Lung (tissue), 12 donors: ENCODE measurements around the gene AGPAT3. TPM values are rescaled to one million over a fixed set of nuclear protein-coding genes. Genes with fewer than 3 reads are reported as not detected.

ENCODE experiments used
- ATAC-seq: fragments of 200-7000 bp; cut with Tn5 transposase; one replicate; pipeline ENCODE4 v1.9.1; 2020; ENCODE audit warnings: moderate number of reproducible peaks; ENCODE audit not compliant: insufficient read depth, low FRiP score
- DNase-seq, 3 donors: peaks; one replicate each; pipeline ENCODE4 v3.0.0-alpha.2; 2013 to 2017
- H3K27ac ChIP-seq, 2 donors: one replicate each; pipeline ENCODE4 v1.5.1; 2013; ENCODE audit warnings: mild to moderate bottlenecking in 2 of 2, moderate library complexity in 2 of 2, control low read depth in 1 of 2, inconsistent platforms in 1 of 2, low read depth in 1 of 2, low read length in 1 of 2
- H3K27me3 ChIP-seq, 3 donors: one replicate each; pipeline ENCODE4 v1.5.1; 2013; ENCODE audit warnings: low read length in 2 of 3; ENCODE audit not compliant: control insufficient read depth in 3 of 3, insufficient read depth in 3 of 3
- H3K36me3 ChIP-seq, 4 donors: one replicate each; pipeline ENCODE4 v1.5.1; 2013; ENCODE audit warnings: low read length in 4 of 4, mild to moderate bottlenecking in 1 of 4, moderate library complexity in 1 of 4; ENCODE audit not compliant: control insufficient read depth in 4 of 4, insufficient read depth in 4 of 4
- H3K4me1 ChIP-seq, 5 donors: one replicate each; pipeline ENCODE4 v1.5.1; 2013; ENCODE audit warnings: low read length in 5 of 5, mild to moderate bottlenecking in 2 of 5, moderate library complexity in 1 of 5; ENCODE audit not compliant: control insufficient read depth in 5 of 5, insufficient read depth in 5 of 5
- H3K4me3 ChIP-seq: one replicate; pipeline ENCODE4 v1.5.1; 2013; ENCODE audit warnings: mild to moderate bottlenecking, control low read depth, moderate library complexity
- H3K9ac ChIP-seq, 2 donors: one replicate each; pipeline ENCODE4 v1.5.1; 2013; ENCODE audit warnings: low read length in 2 of 2, control low read depth in 1 of 2; ENCODE audit not compliant: insufficient read depth in 1 of 2
- H3K9me3 ChIP-seq, 4 donors: one replicate each; pipeline ENCODE4 v1.5.1; 2013; ENCODE audit warnings: low read length in 3 of 4, mild to moderate bottlenecking in 1 of 4, moderate library complexity in 1 of 4; ENCODE audit not compliant: control insufficient read depth in 4 of 4, insufficient read depth in 3 of 4
- WGBS, 2 donors: extraction: QIAGEN DNeasy Blood & Tissue Kit; methylation state at CpG; one replicate each; pipeline ENCODE4 v1.1.7; 2013; 5-methylcytosine and 5-hydroxymethylcytosine counted together
- polyA plus RNA-seq, 2 donors: library from polyadenylated mRNA; stranded (reverse); fragments of 200-250 nt; gene quantifications; one replicate each; pipeline ENCODE4 v1.2.1, GENCODE V29; 2013
- total RNA-seq, 2 donors: library from RNA; depleted of rRNA in 1 of 2; stranded (reverse); fragments of >200 nt in 1 of 2; gene quantifications; one replicate each; pipeline ENCODE4 v1.2.1, GENCODE V29; 2014 to 2021
- TF ChIP-seq, protein P1 (sequence below): IDR thresholded peaks from 2 replicates; pipeline ENCODE4 v1.5.1; 2012; ENCODE audit warnings: mild to moderate bottlenecking; ENCODE audit errors: control extremely low read depth, extremely low read depth
- donor health status: control.
- donor health status: control.
- donor health status: Bipolar disorder and iron deficiency.
- donor health status: healthy.
- donor health status: DM: yes; HTN: yes; CAD: no.

The AGPAT3 gene
- total and polyA plus RNA-seq, 4 donors, result 29.4 to 120 (median 43.9) TPM

DNA sequence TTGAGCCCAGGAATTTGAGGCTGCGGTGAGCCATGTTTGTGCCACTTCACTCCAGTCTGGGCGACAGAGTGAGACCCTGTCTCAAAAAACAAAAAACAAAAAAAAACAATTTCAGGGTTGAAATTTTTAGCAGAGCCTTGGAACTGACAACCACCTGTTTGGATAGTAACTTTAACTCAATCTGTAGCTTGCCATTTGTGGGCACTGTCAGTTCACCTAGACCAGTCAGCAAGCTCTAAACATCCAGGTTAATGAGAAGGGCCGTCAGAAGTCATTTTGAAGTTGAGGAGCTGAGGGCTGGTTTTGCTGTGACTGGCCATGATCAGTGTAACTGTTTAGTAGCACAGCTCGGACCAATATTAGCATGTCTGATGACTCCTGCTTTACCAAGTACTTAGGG lies 155.5 kb downstream of the AGPAT3 start:
- H3K4me1 ChIP-seq, result peaks cover 0 to 11% (median 6%) of the 10 kb centered on the region in 5 donors
- H3K9ac ChIP-seq, result no peak overlapping the region
- H3K36me3 ChIP-seq, result no peaks in the 10 kb centered on the region
- no peak overlapping the region for H3K27ac ChIP-seq
- 88 to 94% methylated on average over 4 of the region's 4 CpGs for WGBS, 2 donors
- H3K27me3 ChIP-seq, result no peaks in the 10 kb centered on the region
- DNase-seq (no peak), ATAC-seq (no peak)
- H3K9me3 ChIP-seq, result no peaks in the 10 kb centered on the region
- TF ChIP-seq, protein P1, sequence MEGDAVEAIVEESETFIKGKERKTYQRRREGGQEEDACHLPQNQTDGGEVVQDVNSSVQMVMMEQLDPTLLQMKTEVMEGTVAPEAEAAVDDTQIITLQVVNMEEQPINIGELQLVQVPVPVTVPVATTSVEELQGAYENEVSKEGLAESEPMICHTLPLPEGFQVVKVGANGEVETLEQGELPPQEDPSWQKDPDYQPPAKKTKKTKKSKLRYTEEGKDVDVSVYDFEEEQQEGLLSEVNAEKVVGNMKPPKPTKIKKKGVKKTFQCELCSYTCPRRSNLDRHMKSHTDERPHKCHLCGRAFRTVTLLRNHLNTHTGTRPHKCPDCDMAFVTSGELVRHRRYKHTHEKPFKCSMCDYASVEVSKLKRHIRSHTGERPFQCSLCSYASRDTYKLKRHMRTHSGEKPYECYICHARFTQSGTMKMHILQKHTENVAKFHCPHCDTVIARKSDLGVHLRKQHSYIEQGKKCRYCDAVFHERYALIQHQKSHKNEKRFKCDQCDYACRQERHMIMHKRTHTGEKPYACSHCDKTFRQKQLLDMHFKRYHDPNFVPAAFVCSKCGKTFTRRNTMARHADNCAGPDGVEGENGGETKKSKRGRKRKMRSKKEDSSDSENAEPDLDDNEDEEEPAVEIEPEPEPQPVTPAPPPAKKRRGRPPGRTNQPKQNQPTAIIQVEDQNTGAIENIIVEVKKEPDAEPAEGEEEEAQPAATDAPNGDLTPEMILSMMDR, result no peak
- H3K4me3 ChIP-seq, result no peak overlapping the region

DNA sequence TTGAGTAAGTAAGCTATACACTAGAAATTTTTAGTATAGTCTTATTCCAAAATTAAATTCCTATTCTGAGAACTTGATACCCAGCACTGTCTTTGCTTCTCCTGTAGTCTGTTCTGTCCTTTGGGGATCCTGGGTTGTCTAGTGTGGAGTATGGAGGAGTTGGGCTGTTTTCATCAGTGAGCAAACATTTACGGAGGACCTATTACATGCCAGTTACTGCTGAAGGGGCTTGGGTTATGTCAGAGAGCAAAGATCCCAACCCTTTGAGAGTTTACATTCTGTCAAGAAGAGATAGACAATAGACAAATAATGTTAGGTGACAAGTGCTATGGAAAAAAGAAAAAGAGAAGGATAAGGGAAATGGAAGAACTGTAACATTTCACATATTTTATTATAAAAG lies 156.0 kb downstream of the AGPAT3 start:
- TF ChIP-seq, protein P1, result no peak
- 56 to 72% methylated on average over 1 of the region's 1 CpG for WGBS, 2 donors
- H3K4me3 ChIP-seq, result no peak overlapping the region
- peaks cover 0 to 15% (median 12%) of the 10 kb centered on the region in 5 donors for H3K4me1 ChIP-seq
- no peaks in the 10 kb centered on the region for H3K9me3 ChIP-seq
- H3K27ac ChIP-seq, result peak overlapping the region in 1 of 2 donors; percentile 24
- no peaks in the 10 kb centered on the region for H3K36me3 ChIP-seq
- DNase-seq (no peak), ATAC-seq (no peak)
- no peak overlapping the region for H3K9ac ChIP-seq
- no peaks in the 10 kb centered on the region for H3K27me3 ChIP-seq

DNA sequence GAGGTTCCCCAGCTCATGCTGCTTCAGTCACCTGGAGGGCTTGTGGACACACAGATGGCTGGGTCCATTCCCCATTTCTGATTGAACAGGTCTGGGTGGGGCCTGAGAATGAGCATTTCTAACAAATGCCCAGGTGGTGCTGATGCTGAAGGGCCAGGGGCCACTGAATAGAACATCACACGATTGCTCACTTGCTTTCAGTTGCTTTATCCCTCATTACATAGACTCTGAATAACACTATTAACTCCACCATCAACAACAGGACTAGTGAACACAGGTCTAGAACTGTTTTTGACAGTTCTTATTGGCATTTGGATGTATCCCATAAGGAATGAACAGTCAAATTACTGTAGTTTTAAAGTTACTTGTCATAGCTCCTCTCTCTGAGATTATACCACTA lies 159.2 kb downstream of the AGPAT3 start:
- Histone ChIP-seq H3K27ac (no peak overlapping the region), H3K27me3 (no peaks in the 10 kb centered on the region), H3K9ac (no peak overlapping the region), H3K9me3 (no peaks in the 10 kb centered on the region), H3K36me3 (no peaks in the 10 kb centered on the region), H3K4me1 (peaks cover 0 to 19% (median 12%) of the 10 kb centered on the region in 5 donors), H3K4me3 (no peak overlapping the region)
- ATAC-seq (no peak), DNase-seq (no peak)
- TF ChIP-seq, protein P1, result no peak
- 61 to 77% methylated on average over 1 of the region's 1 CpG for WGBS, 2 donors

DNA sequence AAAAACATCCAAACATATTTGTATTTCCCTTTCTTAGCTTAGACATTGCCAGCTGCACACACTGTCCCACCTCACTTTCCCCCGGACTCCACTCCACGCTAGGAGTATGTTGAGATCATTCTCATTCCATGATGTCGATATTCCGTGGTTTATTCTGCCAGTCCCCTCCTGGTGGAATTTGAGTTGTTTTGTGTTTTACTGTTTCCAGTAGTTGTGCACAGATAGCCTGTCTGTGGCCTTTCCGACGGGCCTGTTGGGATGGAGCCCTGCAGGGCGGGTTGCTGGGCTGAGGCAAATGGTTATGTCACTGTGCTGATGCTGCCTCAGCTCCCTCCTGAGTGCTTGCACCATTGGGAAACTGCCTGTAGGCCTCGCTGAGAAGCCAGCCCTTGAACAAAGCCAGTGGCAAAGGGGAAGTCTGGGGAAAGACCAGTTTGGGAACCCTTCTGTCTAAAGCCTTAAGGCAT lies 159.9 kb downstream of the AGPAT3 start:
- Histone ChIP-seq H3K36me3 (no peaks in the 10 kb centered on the region), H3K27ac (no peak overlapping the region), H3K4me1 (peaks cover 0 to 16% (median 12%) of the 10 kb centered on the region in 5 donors), H3K27me3 (no peaks in the 10 kb centered on the region), H3K9me3 (no peaks in the 10 kb centered on the region), H3K4me3 (no peak overlapping the region), H3K9ac (no peak overlapping the region)
- peak in 2 of 3 donors; percentile 19 to 21 for DNase-seq
- TF ChIP-seq, protein P1, result no peak
- ATAC-seq, result peak; percentile 65
- 36 to 44% methylated on average over 8 of the region's 8 CpGs for WGBS, 2 donors
